Measurements from ENCODE around the gene PPIP5K1. TPM values are rescaled to one million over a fixed set of nuclear protein-coding genes. Genes with fewer than 3 reads are reported as not detected.
A peak's percentile ranks its signal among the peaks of the same experiment; 100 is the strongest.

The PPIP5K1 gene
- total and polyA plus RNA-seq, 9 of the 15 experiments (the other 6 are each of a cell fraction or from before 2014, with no cell fraction given) = 2.5 to 74.6 (median 35.1) TPM

- CTCF ChIA-PET (ENCODE audit: low intra/inter-chr PET ratio) = no interaction called here
- no peak for FAIRE-seq
Observed at GRCh38 chr15:43547539-43547938, 42.5 kb downstream of the PPIP5K1 start.

DNA sequence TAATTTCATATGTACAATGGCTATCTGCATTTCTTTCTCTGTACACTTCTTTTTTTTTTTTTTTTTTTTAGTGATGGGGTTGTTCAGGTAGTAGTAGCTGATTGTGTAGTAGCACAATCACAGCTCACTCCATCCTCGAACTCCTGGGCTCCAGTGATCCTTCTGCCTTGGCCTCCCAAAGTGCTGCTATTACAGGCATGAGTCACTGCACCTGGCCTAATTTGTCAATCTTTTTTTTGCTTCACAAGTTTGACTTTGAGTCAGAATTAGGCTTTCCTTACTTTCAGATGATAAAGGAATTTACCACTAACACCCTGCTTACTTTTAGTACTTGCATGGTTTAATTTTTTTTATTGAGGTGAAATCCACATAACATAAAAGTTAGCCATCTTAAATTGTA is 44.6 kb downstream of the PPIP5K1 start:
- POLR2A ChIA-PET = no interaction called here
- Histone ChIP-seq H3K4me3 (no peak overlapping the region), H4K20me1 (replicated peaks; ENCODE audit: control insufficient read depth, insufficient read depth, low read length) (no peaks in the 10 kb centered on the region), H3K4me2 (ENCODE audit: insufficient read depth, low read length) (no peak overlapping the region), H3K27ac (ENCODE audit: extremely low read depth, low read depth, low read length) (no peak overlapping the region), H3K9ac (ENCODE audit: insufficient read depth in 1 of 2, low read depth in 2 of 2, low read length in 2 of 2) (no peak overlapping the region), H3K4me1 (replicated peaks in 1 of 2; ENCODE audit: control insufficient read depth in 2 of 2, insufficient read depth in 2 of 2, low read length in 2 of 2) (no peaks in the 10 kb centered on the region), H2AFZ (ENCODE audit: low read depth, low read length) (no peak overlapping the region), H3K27me3 (ENCODE audit: control insufficient read depth in 2 of 2, insufficient read depth in 2 of 2, low read length in 2 of 2) (no peaks in the 10 kb centered on the region), H3K9me1 (ENCODE audit: control insufficient read depth, insufficient read depth, low read length) (no peaks in the 10 kb centered on the region), H3K79me2 (ENCODE audit: control insufficient read depth, insufficient read depth, low read length) (no peaks in the 10 kb centered on the region), H3K36me3 (ENCODE audit: control insufficient read depth, insufficient read depth, low read length) (peaks cover 5% of the 10 kb centered on the region; the same call in 1 of the 3 replicates), H3K9me3 (replicated peaks; ENCODE audit: control insufficient read depth, insufficient read depth, low read depth, low read length) (no peaks in the 10 kb centered on the region)
- no TSS peak for BruUV-seq (replicated peaks)
- no peak for ATAC-seq
- in situ Hi-C loops (cut with MboI) (no loop called here), intact Hi-C loops (cut with micrococcal nuclease) (no loop called here)
- TF ChIP-seq, protein P1, sequence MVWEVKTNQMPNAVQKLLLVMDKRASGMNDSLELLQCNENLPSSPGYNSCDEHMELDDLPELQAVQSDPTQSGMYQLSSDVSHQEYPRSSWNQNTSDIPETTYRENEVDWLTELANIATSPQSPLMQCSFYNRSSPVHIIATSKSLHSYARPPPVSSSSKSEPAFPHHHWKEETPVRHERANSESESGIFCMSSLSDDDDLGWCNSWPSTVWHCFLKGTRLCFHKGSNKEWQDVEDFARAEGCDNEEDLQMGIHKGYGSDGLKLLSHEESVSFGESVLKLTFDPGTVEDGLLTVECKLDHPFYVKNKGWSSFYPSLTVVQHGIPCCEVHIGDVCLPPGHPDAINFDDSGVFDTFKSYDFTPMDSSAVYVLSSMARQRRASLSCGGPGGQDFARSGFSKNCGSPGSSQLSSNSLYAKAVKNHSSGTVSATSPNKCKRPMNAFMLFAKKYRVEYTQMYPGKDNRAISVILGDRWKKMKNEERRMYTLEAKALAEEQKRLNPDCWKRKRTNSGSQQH (CRISPR knock-in tag; IDR thresholded peaks at IDR 0.05) = no peak
- no peak for TF ChIP-seq RCOR1 (IDR thresholded peaks at IDR 0.05; ENCODE audit: borderline replicate concordance in 1 of 2, low read depth in 2 of 2, low read length in 2 of 2)
- FAIRE-seq = no peak
- WGBS (ENCODE audit: insufficient coverage, low coverage, missing lambda C conversion rate) = 55% methylated on average over 1 of the region's 1 CpG
- CTCF ChIA-PET (ENCODE audit: low intra/inter-chr PET ratio) = no interaction called here
- no peak for DNase-seq (ENCODE audit: extremely low read depth in 1 of 4, low spot score in 3 of 4)

More at GRCh38 chr15:43547539-43547938, 42.5 kb downstream of the PPIP5K1 start:
- no peak overlapping the region for H3K4me3 ChIP-seq
- H3K9me3 ChIP-seq (replicated peaks; ENCODE audit: control insufficient read depth, insufficient read depth, low read depth, low read length) = no peaks in the 10 kb centered on the region
- no peaks in the 10 kb centered on the region for H3K4me1 ChIP-seq (replicated peaks in 1 of 2; ENCODE audit: control insufficient read depth in 2 of 2, insufficient read depth in 2 of 2, low read length in 2 of 2)
- BruUV-seq (replicated peaks) = no TSS peak
- no peak overlapping the region for H3K9ac ChIP-seq (ENCODE audit: insufficient read depth in 1 of 2, low read depth in 2 of 2, low read length in 2 of 2)
- 100% methylated on average over 2 of the region's 2 CpGs for WGBS (ENCODE audit: insufficient coverage, low coverage, missing lambda C conversion rate)
- no peak for ATAC-seq
- H3K79me2 ChIP-seq (ENCODE audit: control insufficient read depth, insufficient read depth, low read length) = no peaks in the 10 kb centered on the region
- no peak for DNase-seq (ENCODE audit: extremely low read depth in 1 of 4, low spot score in 3 of 4)
- no peaks in the 10 kb centered on the region for H3K27me3 ChIP-seq (ENCODE audit: control insufficient read depth in 2 of 2, insufficient read depth in 2 of 2, low read length in 2 of 2)
- in situ Hi-C loops (cut with MboI) = no loop called here
- POLR2A ChIA-PET = no interaction called here
- TF ChIP-seq ZNF174 (CRISPR knock-in tag; IDR thresholded peaks at IDR 0.05) (no peak), ZNF23 (CRISPR knock-in tag; IDR thresholded peaks at IDR 0.05) (no peak), RBM25 (IDR thresholded peaks at IDR 0.05; ENCODE audit: low read depth, low read length, severe bottlenecking) (peak; percentile 79), MEF2D (tag; conservative IDR thresholded peaks at IDR 0.05; ENCODE audit: low read depth) (no peak)
- peaks cover 5% of the 10 kb centered on the region; the same call in 1 of the 3 replicates for H3K36me3 ChIP-seq (ENCODE audit: control insufficient read depth, insufficient read depth, low read length)
- intact Hi-C loops (cut with micrococcal nuclease) = no loop called here
- no peaks in the 10 kb centered on the region for H3K9me1 ChIP-seq (ENCODE audit: control insufficient read depth, insufficient read depth, low read length)
- H3K27ac ChIP-seq (ENCODE audit: extremely low read depth, low read depth, low read length) = no peak overlapping the region
- H2AFZ ChIP-seq (ENCODE audit: low read depth, low read length) = no peak overlapping the region
- H4K20me1 ChIP-seq (replicated peaks; ENCODE audit: control insufficient read depth, insufficient read depth, low read length) = no peaks in the 10 kb centered on the region
- H3K4me2 ChIP-seq (ENCODE audit: insufficient read depth, low read length) = no peak overlapping the region

All from K562 (cell line).